Activated T-cell treated with anti-CD3 and anti-CD28 coated beads, Interleukin-2, amount 50 U/mL, for 72 hours (primary cell): ENCODE data around the gene INTS14. TPM values are rescaled to one million over a fixed set of nuclear protein-coding genes. Genes with fewer than 3 reads are reported as not detected.
A peak's percentile ranks its signal among the peaks of the same experiment; 100 is the strongest.
"Not testable (repeated sequence)": the region's sequence is repeated elsewhere in the genome, so short reads cannot be mapped to it uniquely, and the experiment has no call there.

Experiments used
- ATAC-seq, 2 donors: fragments of 150-1000 bp; cut with Tn5 transposase; replicated peaks in 1 of 2; 2 replicates each; pipeline ENCODE4 v1.10.0; 2021; ENCODE audit warnings: moderate library complexity in 2 of 2, mild to moderate bottlenecking in 1 of 2
- DNase-seq, 2 donors: peaks; one replicate each; pipeline ENCODE4 v3.0.0; 2021 to 2022; ENCODE audit warnings: mixed read lengths in 1 of 2
- H3K27ac Mint-ChIP-seq: one replicate; pipeline ENCODE4 v1.8.0; 2022; ENCODE audit warnings: mild to moderate bottlenecking, moderate library complexity, mixed read lengths
- H3K27me3 Mint-ChIP-seq: one replicate; pipeline ENCODE4 v1.8.0; 2022; ENCODE audit warnings: low read depth, mixed read lengths
- H3K36me3 Mint-ChIP-seq, 2 donors: one replicate each; pipeline ENCODE4 v1.8.0; 2022; ENCODE audit warnings: mixed read lengths in 2 of 2, mild to moderate bottlenecking in 1 of 2; ENCODE audit not compliant: insufficient read depth in 2 of 2
- H3K4me1 Mint-ChIP-seq: one replicate; pipeline ENCODE4 v1.8.0; 2022; ENCODE audit warnings: low read depth, mixed read lengths
- H3K4me3 Mint-ChIP-seq, 2 donors: one replicate each; pipeline ENCODE4 v1.8.0; 2022; ENCODE audit warnings: mild to moderate bottlenecking in 2 of 2, mixed read lengths in 2 of 2, moderate library complexity in 2 of 2
- H3K9me3 Mint-ChIP-seq, 2 donors: one replicate each; pipeline ENCODE4 v1.8.0; 2022; ENCODE audit warnings: mixed read lengths in 2 of 2
- total RNA-seq, 2 donors: library from RNA; stranded (reverse); gene quantifications; one replicate each; pipeline ENCODE4 v1.2.3, GENCODE V29; 2022

Gene INTS14
- total RNA-seq, 2 donors from 2014 or later: 48.9 to 53.7 TPM

DNA sequence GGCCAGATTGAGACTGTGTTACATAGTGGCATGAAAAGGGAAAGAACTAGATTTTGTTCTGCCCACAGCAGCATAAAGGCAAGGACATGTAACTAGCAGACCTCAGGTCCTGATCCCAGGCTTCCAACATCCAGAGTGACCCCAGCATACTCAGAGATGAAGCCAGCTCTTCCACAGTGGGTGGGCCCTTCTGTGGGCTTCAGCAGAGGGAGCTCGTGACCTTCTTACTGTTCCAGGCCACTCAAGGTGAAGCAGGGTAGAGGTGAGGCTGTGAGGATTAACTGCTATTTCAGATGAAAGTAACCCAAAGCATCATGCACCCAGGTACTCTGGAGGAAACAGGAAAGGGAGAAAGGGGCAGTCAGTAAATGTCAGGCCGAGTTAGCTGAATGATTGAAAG is 9.9 kb upstream of the INTS14 start:
- Mint-ChIP-seq H3K4me3 (no peak overlapping the region), H3K9me3 (no peaks in the 10 kb centered on the region), H3K36me3 (peaks cover 0 to 4% of the 10 kb centered on the region in 2 donors), H3K27me3 (no peaks in the 10 kb centered on the region), H3K4me1 (no peaks in the 10 kb centered on the region), H3K27ac (no peak overlapping the region)
- DNase-seq: no peak
- no peak for ATAC-seq

GRCh38 chr15:65619626-65620290 is 8.8 kb upstream of the INTS14 start:
- H3K27ac Mint-ChIP-seq: no peak overlapping the region
- ATAC-seq: no peak

DNA sequence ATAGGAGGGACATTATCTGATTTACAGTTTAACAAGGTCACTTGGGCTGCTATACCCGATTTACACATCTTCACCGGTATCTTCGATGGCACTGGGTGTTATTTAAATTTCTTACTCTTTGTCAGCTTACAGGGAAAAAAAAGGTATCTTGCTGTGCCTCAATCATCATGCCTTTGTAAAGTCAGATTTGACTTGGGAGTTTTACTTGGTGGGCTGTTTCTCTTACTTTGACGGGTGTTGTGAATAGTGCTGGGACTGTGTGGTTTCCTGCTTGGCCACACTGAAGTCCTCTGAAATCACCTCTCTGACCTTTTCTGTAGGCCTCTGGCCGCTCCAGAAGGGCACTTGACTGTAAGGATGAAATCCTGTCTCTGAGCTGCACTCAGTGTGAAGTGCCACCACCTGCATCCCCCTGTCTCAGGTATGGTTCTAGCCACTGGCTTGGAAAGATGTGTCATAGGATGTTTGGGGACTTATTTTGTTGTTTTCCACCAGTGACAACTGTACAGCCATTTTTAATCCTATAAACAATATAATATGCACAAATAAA is 7.7 kb upstream of the INTS14 start:
- H3K36me3 Mint-ChIP-seq: peaks cover 0 to 3% of the 10 kb centered on the region in 2 donors
- no peaks in the 10 kb centered on the region for H3K9me3 Mint-ChIP-seq
- H3K27ac Mint-ChIP-seq: no peak overlapping the region
- H3K4me3 Mint-ChIP-seq: no peak overlapping the region
- ATAC-seq (no peak), DNase-seq (no peak)
- no peaks in the 10 kb centered on the region for H3K4me1 Mint-ChIP-seq
- no peaks in the 10 kb centered on the region for H3K27me3 Mint-ChIP-seq

More at GRCh38 chr15:65619626-65620290, 8.8 kb upstream of the INTS14 start:
- Mint-ChIP-seq H3K4me1 (no peaks in the 10 kb centered on the region), H3K27me3 (no peaks in the 10 kb centered on the region), H3K36me3 (peaks cover 0 to 4% of the 10 kb centered on the region in 2 donors), H3K4me3 (no peak overlapping the region), H3K9me3 (no peaks in the 10 kb centered on the region)
- no peak for DNase-seq

DNA sequence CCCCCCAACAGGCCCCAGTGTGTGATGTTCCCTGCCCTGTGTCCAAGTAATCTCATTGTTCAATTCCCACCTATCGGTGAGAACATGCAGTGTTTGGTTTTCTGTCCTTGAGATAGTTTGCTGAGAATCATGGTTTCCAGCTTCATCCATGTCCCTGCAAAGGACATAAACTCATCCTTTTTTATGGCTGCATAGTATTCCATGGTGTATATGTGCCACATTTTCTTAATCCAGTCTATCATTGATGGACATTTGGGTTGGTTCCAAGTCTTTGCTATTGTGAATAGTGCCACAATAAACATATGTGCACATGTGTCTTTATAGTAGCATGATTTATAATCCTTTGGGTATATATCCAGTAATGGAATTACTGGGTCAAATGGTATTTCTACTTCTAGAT is 5.0 kb upstream of the INTS14 start:
- not testable (repeated sequence) for H3K27ac Mint-ChIP-seq, H3K27me3 Mint-ChIP-seq
- peaks cover 17% of the 10 kb centered on the region for H3K4me1 Mint-ChIP-seq

DNA sequence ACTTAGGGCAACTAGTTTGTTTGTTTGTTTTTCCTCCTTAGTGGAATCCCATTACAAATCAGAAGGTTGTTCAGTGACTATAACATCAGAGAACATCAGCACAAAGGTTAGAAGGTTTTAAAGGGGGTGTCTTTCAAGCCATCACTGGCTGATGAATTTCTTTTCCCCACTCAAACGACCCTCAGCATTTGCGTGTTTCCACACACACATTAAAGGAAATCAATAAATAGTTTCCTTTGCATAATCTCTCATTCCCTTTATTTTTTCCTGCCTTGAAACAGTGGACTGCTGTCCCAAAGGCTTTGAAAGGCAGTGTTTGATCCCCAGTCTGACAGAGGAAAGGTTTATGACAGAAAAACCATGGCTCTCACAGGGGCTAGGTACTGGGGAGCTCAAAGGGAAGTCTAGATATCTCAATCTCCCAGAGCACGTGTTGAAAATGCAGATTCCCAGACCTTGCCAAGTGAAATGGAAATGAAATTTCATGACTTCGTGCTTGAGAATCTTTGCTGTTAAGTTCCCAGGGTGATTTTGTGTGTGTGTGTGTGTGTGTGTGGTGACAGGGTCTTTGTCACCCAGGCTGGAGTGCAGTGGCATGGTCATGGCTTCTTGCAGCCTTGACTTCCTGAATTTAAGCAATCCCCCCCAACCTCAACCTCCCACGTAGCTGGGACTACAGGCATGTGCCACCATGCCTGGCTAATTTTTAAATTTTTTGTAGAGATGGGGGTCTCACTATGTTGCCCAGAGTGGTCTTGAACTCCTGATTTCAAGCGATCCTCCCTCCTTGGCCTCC is 2.2 kb upstream of the INTS14 start:
- Mint-ChIP-seq H3K9me3 (no peaks in the 10 kb centered on the region), H3K4me3 (no peak overlapping the region), H3K27me3 (no peaks in the 10 kb centered on the region), H3K36me3 (peaks cover 0 to 5% of the 10 kb centered on the region in 2 donors), H3K4me1 (peaks cover 31% of the 10 kb centered on the region), H3K27ac (peak overlapping the region; percentile 98)
- ATAC-seq (no peak), DNase-seq (no peak)

More for the DNA sequence above, 5.0 kb upstream of the INTS14 start:
- not testable (repeated sequence) for H3K4me3 Mint-ChIP-seq, H3K36me3 Mint-ChIP-seq, DNase-seq, ATAC-seq, H3K9me3 Mint-ChIP-seq

DNA sequence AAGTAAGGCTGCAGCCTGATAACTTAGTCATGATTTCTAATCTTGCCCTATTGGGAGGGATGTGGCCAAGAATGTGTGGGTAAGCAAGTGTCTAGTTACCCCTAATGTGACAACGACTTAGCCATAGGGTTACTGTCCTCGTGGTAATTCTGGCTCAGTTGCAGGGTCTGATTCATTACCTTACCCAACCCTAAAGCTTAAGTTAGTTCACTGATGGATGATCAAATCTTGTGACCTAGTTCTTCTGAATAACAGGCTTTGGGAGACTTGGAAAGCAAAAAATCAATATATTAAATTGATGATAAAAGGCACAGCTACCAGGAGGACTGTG is 1.6 kb upstream of the INTS14 start:
- peak; percentile 14 to 26 for DNase-seq
- peak; percentile 25 to 36 for ATAC-seq
- Mint-ChIP-seq H3K4me1 (peaks cover 31% of the 10 kb centered on the region), H3K27me3 (no peaks in the 10 kb centered on the region), H3K4me3 (peak overlapping the region; percentile 94 to 98), H3K9me3 (no peaks in the 10 kb centered on the region), H3K27ac (peak overlapping the region; percentile 98), H3K36me3 (peaks cover 0 to 5% of the 10 kb centered on the region in 2 donors)

DNA sequence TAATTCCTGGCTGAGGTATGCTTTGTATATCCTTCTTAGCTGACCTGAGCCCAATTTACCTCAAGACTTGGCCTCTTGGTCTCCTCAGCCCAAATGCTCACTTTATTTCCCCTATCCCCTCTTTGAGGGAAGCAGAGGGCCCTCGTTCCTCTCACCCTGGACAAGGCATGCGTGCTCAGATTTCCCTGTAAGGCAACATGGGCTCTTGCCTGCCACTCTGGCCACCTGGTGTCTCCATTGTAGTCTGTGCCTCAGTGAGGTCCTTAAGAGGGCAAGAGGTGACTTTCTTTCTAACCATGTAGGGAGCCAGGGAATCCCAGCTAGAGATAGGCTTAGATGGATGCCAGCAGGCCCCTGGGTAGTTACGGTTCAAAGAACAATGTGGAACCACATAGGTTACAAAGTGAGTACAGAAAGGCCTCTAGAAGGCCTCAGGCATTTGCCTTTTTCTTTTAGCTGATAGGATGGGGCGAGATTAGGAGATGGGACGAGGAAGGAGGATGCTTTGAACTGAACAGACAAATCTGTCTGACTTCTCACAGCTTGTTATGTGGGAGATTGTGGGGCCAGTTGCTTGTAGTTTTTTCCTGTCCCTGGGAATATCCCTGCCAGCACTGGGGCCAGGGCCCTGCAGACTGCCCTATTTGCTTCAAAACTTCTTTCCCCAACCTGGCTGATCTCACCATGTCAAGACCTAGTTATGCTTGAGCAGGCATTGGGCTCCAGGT is 1.1 kb upstream of the INTS14 start:
- H3K27ac Mint-ChIP-seq: peak overlapping the region; percentile 98
- peaks cover 31% of the 10 kb centered on the region for H3K4me1 Mint-ChIP-seq
- no peaks in the 10 kb centered on the region for H3K27me3 Mint-ChIP-seq
- no peaks in the 10 kb centered on the region for H3K9me3 Mint-ChIP-seq
- DNase-seq (no peak), ATAC-seq (no peak)
- peak overlapping the region; percentile 94 to 98 for H3K4me3 Mint-ChIP-seq
- peaks cover 0 to 2% of the 10 kb centered on the region in 2 donors for H3K36me3 Mint-ChIP-seq

- Mint-ChIP-seq H3K27me3 (no peaks in the 10 kb centered on the region), H3K36me3 (peaks cover 1 to 10% of the 10 kb centered on the region in 2 donors), H3K27ac (no peak overlapping the region), H3K4me3 (no peak overlapping the region), H3K9me3 (no peaks in the 10 kb centered on the region), H3K4me1 (no peaks in the 10 kb centered on the region)
- no peak for ATAC-seq
- no peak for DNase-seq
Observed at GRCh38 chr15:65603559-65603958, 7.4 kb downstream of the INTS14 start.

GRCh38 chr15:65603134-65603533 is 7.8 kb downstream of the INTS14 start:
- ATAC-seq: no peak
- no peak for DNase-seq
- H3K4me3 Mint-ChIP-seq: no peak overlapping the region
- peak overlapping the region; percentile 23 for H3K27ac Mint-ChIP-seq
- H3K4me1 Mint-ChIP-seq: no peaks in the 10 kb centered on the region
- peaks cover 1 to 12% of the 10 kb centered on the region in 2 donors for H3K36me3 Mint-ChIP-seq
- no peaks in the 10 kb centered on the region for H3K9me3 Mint-ChIP-seq
- no peaks in the 10 kb centered on the region for H3K27me3 Mint-ChIP-seq

DNA sequence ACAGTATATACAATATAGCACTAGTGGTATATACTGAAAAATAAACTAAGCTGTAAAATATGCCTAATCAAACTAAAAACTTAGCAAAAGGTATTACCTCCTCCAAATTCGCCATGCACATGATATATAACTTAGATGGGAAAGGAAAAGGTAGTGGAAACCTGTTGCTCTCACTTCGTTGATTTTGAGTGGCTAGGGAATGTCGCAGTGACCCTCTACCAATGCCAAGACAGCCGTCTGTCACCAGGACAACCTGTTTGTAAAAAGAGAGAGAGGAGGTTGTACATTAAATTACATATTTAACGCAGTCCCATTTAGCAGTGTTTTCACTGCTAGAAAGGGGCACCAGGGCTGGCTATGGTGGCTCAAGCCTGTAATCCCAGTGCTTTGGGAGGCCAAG is 11.3 kb downstream of the INTS14 start:
- no peaks in the 10 kb centered on the region for H3K27me3 Mint-ChIP-seq
- DNase-seq (no peak), ATAC-seq (no peak)
- no peak overlapping the region for H3K27ac Mint-ChIP-seq
- H3K4me1 Mint-ChIP-seq: no peaks in the 10 kb centered on the region
- H3K36me3 Mint-ChIP-seq: peaks cover 1 to 17% of the 10 kb centered on the region in 2 donors
- H3K4me3 Mint-ChIP-seq: no peak overlapping the region
- no peaks in the 10 kb centered on the region for H3K9me3 Mint-ChIP-seq

DNA sequence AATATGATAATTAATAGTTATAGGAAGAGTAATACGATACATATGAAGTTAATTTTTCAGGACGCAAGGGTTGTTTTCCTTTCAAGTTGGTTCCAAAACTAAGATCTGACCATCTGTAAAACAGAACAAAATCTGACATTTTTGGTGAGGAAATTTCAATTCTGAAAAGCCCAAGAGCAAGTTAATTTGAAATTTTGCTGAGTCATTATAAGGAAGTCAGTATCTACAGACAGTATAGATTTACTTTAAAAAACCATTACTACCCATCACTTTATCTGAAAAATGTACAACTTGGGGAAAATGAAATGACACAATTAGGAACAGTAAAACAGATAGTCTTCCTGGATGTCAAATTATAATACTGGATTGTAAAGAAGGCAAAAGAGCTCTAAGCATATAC is 12.5 kb downstream of the INTS14 start:
- Mint-ChIP-seq H3K4me3 (no peak overlapping the region), H3K4me1 (no peaks in the 10 kb centered on the region), H3K36me3 (peaks cover 1 to 20% of the 10 kb centered on the region in 2 donors), H3K27ac (peak overlapping the region; percentile 18), H3K9me3 (no peaks in the 10 kb centered on the region), H3K27me3 (no peaks in the 10 kb centered on the region)
- ATAC-seq: no peak
- no peak for DNase-seq

DNA sequence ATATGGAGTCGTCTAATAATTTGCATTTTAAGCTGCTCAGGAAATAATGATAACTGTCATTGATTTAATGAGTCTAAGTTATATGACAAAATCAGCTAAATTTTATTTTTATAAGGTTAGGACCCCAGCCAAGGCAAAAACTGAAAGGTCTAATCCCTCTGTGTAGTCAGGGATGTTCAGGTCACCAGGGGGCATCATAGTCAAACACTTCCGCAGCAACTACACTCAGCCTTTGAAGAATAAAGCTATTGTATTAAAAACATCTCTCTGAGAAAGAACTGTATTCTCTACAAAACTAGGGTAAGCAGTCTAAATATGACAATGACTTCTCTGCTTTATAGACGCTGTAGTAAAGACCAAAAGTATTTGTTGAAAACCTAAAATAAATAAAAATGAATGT is 15.0 kb downstream of the INTS14 start:
- no peak overlapping the region for H3K4me3 Mint-ChIP-seq
- H3K27ac Mint-ChIP-seq: no peak overlapping the region
- ATAC-seq (no peak), DNase-seq (no peak)
- no peaks in the 10 kb centered on the region for H3K9me3 Mint-ChIP-seq
- H3K27me3 Mint-ChIP-seq: no peaks in the 10 kb centered on the region
- no peaks in the 10 kb centered on the region for H3K4me1 Mint-ChIP-seq
- H3K36me3 Mint-ChIP-seq: peaks cover 2 to 28% of the 10 kb centered on the region in 2 donors

GRCh38 chr15:65587094-65587493 is 23.8 kb downstream of the INTS14 start:
- H3K27ac Mint-ChIP-seq: no peak overlapping the region
- no peak for ATAC-seq
- no peaks in the 10 kb centered on the region for H3K9me3 Mint-ChIP-seq
- no peaks in the 10 kb centered on the region for H3K27me3 Mint-ChIP-seq
- no peak overlapping the region for H3K4me3 Mint-ChIP-seq
- no peak for DNase-seq
- H3K4me1 Mint-ChIP-seq: peaks cover 15% of the 10 kb centered on the region
- peaks cover 8 to 29% of the 10 kb centered on the region in 2 donors for H3K36me3 Mint-ChIP-seq
